GM18499 (cell line): ENCODE results near the gene CISTR.
"Not testable (repeated sequence)": the region's sequence is repeated elsewhere in the genome, so short reads cannot be mapped to it uniquely, and the experiment has no call there.

Experiments used
- ATAC-seq: cut with Tn5 transposase; IDR thresholded peaks from one replicate; pipeline ENCODE4 v1.9.1; 2021; ENCODE audit warnings: moderate number of reproducible peaks; ENCODE audit not compliant: insufficient read depth, unreplicated experiment

The CISTR gene

GRCh38 chr12:53765891-53766290 is 14.1 kb upstream of the CISTR start:
- no peak for ATAC-seq

DNA sequence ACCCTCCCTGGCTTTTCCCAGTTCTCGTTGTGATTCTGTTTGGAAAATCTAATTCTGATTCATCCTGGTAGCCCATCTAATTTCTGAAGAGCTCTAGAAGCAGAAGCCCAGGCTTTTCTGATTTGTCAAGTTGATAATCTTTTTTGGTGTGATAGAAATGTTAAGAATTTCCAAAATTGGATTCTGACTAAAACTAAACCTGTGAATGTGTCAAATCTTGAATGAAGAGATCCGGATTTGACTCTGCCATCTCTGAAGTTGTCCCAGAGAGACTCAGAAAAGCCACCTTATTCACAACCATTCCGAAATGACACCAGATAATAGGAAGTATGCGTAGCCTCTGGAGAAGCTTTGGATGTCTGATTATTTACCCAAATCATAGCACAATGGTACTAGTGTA is 12.8 kb upstream of the CISTR start:
- no peak for ATAC-seq

DNA sequence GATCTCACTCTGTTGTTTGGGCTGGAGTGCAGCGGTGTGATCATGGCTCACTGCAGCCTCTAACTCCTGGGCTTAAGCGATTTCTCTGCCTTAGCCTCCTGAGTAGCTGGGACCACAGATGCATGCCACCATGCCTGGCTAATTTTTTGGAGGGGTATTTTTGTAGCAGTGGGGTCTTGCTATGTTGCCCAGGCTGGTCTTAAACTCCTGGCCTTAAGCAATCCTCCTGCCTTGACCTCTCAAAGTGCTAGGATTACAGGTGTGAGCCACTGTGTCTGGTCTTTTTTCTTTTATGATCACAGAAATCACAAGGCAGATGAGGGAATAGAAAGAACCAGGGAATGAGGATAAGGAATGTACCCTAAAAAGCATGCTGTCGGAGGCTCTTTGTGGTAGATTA is 11.0 kb upstream of the CISTR start:
- ATAC-seq: not testable (repeated sequence)

- no peak for ATAC-seq
Measured at GRCh38 chr12:53761306-53761705, 9.5 kb upstream of the CISTR start.

DNA sequence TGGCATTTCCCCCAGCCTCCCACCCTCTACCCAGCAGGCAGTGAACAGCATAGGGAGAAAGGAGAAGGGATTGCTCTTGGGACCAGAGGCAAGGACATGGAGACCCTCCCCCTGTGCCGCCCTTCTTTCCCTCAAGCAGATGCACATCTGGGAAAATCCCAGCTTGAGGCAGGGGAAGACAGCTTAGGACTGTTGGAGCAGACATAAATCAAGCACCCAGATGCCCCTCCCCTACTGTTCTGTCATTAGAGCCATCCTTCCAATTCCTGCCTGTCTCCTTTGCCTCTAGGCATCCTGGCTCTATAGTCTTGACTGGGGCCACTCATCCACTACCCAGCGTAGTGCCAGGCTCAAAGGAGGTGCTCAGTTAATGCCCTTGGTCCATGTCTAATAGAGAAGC is 7.5 kb upstream of the CISTR start:
- ATAC-seq: no peak

DNA sequence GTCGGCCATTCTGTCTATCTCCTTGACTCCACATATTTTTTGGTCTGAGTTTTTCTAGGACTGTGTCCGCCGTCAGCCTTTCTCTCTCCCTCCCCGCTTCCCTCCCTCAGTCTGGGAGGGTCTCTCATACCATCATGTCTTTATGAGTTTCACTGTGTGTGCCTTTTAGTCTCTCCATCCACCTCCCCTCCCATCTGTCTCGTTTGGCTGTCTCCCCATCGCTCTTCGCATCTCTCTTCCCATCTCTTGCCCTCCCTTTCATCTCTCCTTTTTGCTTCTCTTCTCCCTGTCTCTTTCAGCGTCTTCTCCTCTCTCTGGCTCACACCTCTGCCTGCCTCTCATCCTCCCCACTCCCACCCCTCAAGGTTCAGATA is 6.9 kb upstream of the CISTR start:
- no peak for ATAC-seq

- ATAC-seq: no peak
Measured at GRCh38 chr12:53758081-53758729, 6.4 kb upstream of the CISTR start.

- ATAC-seq: peak; percentile 38
Measured at GRCh38 chr12:53757101-53757770, 5.5 kb upstream of the CISTR start.

- ATAC-seq: no peak
Measured at GRCh38 chr12:53756300-53757100, 4.7 kb upstream of the CISTR start.

DNA sequence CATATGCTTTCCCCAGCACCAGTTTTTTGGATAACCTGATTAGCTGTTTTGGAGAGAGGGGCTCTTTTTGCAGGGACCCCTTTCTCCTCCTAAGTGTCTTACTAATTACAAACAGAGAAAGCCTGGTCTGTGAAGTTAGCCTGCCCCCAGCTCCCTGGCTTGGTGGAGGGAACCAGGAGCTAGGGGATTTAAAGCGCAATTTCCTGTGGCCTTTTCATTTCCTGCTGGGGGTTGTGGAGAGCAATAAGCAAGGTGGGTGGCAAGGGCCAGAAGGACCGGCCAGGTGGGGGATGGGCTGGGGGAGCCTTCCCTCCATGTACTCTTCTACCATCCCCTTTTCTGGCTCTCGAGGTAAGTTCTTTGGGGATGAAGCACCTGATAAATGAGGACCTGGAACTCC is 4.1 kb upstream of the CISTR start:
- no peak for ATAC-seq

DNA sequence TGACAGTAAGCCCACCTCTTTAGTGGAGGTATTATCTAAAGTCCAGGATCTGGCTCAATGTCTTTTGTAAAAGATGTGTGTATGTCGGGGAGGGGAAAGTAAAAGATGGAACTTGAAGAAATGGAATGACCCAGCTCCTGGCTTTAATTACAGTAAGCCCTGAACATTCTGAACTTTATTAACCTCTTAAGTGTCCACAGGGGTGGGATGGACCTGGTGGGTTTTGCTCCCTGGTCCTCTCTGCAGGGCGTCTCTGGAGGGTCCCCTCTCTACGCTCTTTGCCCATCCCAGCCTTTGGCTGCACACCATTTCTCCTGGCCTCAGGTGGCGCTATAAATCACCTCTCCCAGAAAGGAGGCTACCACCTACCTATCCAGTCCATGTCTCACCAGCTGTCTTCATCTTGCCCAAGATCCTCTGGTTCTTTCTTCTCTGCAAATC is 3.7 kb upstream of the CISTR start:
- ATAC-seq: no peak

DNA sequence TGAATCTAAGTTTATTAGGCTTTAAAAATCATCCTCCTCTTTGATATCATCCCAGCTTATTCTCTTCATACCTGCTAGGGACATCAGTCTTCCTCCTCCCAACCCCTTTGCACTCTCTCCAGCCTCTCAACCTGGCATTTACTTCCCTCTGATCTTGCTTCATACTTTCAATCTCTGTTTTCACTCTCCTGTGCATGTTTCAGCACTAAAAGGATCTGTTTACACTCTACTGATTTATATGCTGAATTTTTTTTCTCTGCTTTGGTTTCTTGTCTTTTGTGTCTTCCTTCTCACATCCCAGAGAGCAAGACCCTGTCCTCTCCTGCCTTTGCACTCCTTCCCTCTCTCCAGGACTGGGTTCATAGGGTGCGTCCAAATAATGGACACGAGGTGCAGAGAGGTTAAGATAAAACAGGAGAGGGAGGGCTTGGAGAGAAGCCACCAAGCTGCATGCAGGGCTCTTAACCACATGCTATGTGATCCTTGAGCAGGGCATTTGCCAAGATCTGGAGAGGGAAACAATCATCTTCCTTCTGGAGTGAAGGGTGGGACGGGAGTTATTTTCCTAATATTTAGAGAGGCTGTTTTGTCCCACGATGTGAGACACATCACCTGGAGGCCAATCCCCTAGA is 3.0 kb upstream of the CISTR start:
- ATAC-seq: no peak

GRCh38 chr12:53754188-53754585 is 2.4 kb upstream of the CISTR start:
- ATAC-seq: no peak

- no peak for ATAC-seq
Measured at GRCh38 chr12:53752621-53753020, 842 bp upstream of the CISTR start.

- ATAC-seq: no peak
Measured at GRCh38 chr12:53752192-53752601, 418 bp upstream of the CISTR start.

- ATAC-seq: no peak
Measured at GRCh38 chr12:53750812-53751335, 905 bp downstream of the CISTR start.

DNA sequence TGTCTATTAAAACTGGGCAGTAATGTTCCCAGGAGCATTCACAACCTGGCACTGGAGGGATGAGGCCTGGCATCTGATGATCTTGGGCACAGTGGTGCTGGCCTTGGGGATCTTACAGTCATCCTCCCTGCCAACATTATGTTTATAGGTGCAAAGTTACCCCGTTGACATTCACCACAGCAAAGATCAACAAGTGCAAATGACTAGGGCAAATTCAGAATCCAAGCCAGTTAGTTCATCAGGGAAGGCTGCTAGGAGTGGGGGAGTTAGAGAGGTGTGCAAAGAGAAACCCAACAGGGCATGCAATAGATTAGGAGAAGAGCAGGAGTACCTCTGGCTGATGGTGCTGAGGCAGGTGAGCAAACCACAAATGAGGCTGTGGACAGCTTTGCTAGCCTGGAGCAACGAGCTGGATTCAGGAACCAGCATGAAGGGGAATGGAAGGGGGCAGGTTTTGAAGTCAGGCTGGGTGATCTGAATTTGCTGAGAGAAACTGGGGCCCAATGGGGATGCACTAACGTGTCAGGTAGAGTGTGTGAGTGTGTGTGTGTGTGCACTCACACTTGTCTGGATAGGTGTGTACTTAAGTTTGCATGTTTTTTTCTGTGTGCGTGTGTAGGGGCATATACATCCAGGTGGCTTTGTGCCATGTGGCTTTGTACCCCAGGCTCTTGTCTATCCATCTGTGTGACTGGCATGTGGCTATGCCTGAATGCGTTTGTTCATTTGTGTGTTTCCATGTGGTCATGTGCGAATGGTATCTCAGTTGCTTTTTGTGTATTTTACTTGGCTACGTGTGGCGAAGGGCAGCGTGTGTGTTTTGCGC is 1.6 kb downstream of the CISTR start:
- no peak for ATAC-seq

DNA sequence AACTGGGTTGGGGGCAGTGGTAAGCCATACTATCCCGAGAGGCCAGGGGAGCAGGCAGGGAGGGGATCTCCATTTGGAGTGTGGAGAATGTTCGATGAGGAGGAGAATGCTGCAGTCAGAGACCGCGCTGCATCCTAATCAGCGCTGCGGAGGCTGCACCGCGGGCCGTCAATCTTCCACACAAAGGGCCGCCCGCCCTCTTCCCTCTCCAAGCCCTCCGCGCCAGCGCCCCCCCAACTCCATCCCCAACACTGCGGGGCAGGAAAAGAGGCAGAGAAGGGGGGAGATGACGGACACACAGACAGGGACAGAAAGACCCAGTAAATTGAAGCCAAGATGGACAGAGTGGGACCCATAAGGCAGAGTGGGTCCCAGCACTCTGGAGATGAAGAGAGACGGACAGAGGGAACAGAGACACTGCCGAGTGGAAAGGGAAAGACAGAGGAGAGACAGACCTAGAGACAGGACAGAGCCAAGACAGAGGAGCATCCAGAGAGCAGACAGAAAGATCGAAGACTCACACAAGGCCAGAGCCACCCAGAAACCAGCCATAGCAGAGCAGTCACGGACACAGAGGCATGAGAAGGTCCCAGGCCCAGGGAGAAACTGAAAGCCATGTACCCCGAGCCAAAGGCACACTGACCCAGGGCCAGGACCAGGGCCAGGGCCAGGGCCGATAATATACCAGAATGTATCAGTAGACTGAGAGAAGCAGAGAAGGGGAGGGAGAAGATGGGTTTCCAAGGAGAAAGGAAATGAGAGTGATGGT is 3.5 kb downstream of the CISTR start:
- ATAC-seq: no peak

GRCh38 chr12:53747095-53747494 is 4.7 kb downstream of the CISTR start:
- no peak for ATAC-seq
